Large intestine (tissue), 3 donors: ENCODE measurements around the gene AHCYL2. TPM values are rescaled to one million over a fixed set of nuclear protein-coding genes. Genes with fewer than 3 reads are reported as not detected.

Source experiments
- DNase-seq, 2 donors: peaks; one replicate each; pipeline versions ENCODE4 v3.0.0 to v3.0.0-alpha.2; 2013
- H3K27ac ChIP-seq: one replicate; pipeline ENCODE4 v1.5.1; 2013; ENCODE audit warnings: low read length
- H3K27me3 ChIP-seq: 2 replicates; pipeline ENCODE4 v1.6.1; 2013; ENCODE audit warnings: low read length; ENCODE audit not compliant: control insufficient read depth, insufficient read depth
- H3K36me3 ChIP-seq: 2 replicates; pipeline ENCODE4 v1.6.1; 2013; ENCODE audit warnings: low read length; ENCODE audit not compliant: control insufficient read depth, insufficient read depth
- H3K4me1 ChIP-seq: one replicate; pipeline ENCODE4 v1.6.1; 2013; ENCODE audit warnings: low read length; ENCODE audit not compliant: control insufficient read depth, insufficient read depth
- H3K4me3 ChIP-seq: one replicate; pipeline ENCODE4 v1.5.1; 2013; ENCODE audit warnings: low read length
- H3K9me3 ChIP-seq: one replicate; pipeline ENCODE4 v1.6.1; 2013; ENCODE audit warnings: mild to moderate bottlenecking, low read depth, low read length, moderate library complexity; ENCODE audit not compliant: control insufficient read depth
- WGBS: methylation state at CpG from one replicate; pipeline ENCODE4 v1.1.5; 2013; ENCODE audit warnings: low lambda C conversion rate; ENCODE audit not compliant: insufficient coverage; 5-methylcytosine and 5-hydroxymethylcytosine counted together
- polyA plus RNA-seq: library from polyadenylated mRNA; unstranded; fragments of 120-200 nt; gene quantifications from one replicate; pipeline ENCODE4 v1.2.1, GENCODE V29; 2013

AHCYL2 gene
- polyA plus RNA-seq, 1 donor, result 23.2 TPM

GRCh38 chr7:129422727-129423126 is 197.9 kb downstream of the AHCYL2 start:
- no peak for DNase-seq
- Histone ChIP-seq H3K4me1 (no peaks in the 10 kb centered on the region), H3K27me3 (no peaks in the 10 kb centered on the region), H3K27ac (no peak overlapping the region), H3K36me3 (peaks cover 30% of the 10 kb centered on the region), H3K4me3 (no peak overlapping the region), H3K9me3 (no peaks in the 10 kb centered on the region)
- WGBS, result 100% methylated on average over 1 of the region's 4 CpGs

GRCh38 chr7:129423700-129424410 is 199.0 kb downstream of the AHCYL2 start:
- H3K36me3 ChIP-seq, result peaks cover 33% of the 10 kb centered on the region
- DNase-seq, result peak in 1 of 2 donors; percentile 37

GRCh38 chr7:129426482-129426881 is 201.7 kb downstream of the AHCYL2 start:
- H3K4me3 ChIP-seq, result no peak overlapping the region

More at GRCh38 chr7:129423700-129424410, 199.0 kb downstream of the AHCYL2 start:
- no CpG with 5 or more reads among the region's 2 CpGs for WGBS
- H3K27ac ChIP-seq, result no peak overlapping the region
- no peaks in the 10 kb centered on the region for H3K27me3 ChIP-seq
- H3K9me3 ChIP-seq, result no peaks in the 10 kb centered on the region
- H3K4me1 ChIP-seq, result no peaks in the 10 kb centered on the region
- H3K4me3 ChIP-seq, result no peak overlapping the region

GRCh38 chr7:129427526-129428045 is 202.8 kb downstream of the AHCYL2 start:
- Histone ChIP-seq H3K27me3 (peaks cover 4% of the 10 kb centered on the region), H3K4me3 (no peak overlapping the region), H3K27ac (no peak overlapping the region), H3K36me3 (peaks cover 34% of the 10 kb centered on the region), H3K4me1 (no peaks in the 10 kb centered on the region), H3K9me3 (no peaks in the 10 kb centered on the region)
- WGBS, result 20% methylated on average over 1 of the region's 2 CpGs
- DNase-seq, result no peak

More at GRCh38 chr7:129426482-129426881, 201.7 kb downstream of the AHCYL2 start:
- no peak for DNase-seq
- H3K4me1 ChIP-seq, result no peaks in the 10 kb centered on the region
- H3K9me3 ChIP-seq, result no peaks in the 10 kb centered on the region
- no peaks in the 10 kb centered on the region for H3K27me3 ChIP-seq
- H3K27ac ChIP-seq, result no peak overlapping the region
- H3K36me3 ChIP-seq, result peaks cover 35% of the 10 kb centered on the region

GRCh38 chr7:129431911-129432643 is 207.2 kb downstream of the AHCYL2 start:
- Histone ChIP-seq H3K4me1 (no peaks in the 10 kb centered on the region), H3K36me3 (peaks cover 8% of the 10 kb centered on the region), H3K27ac (no peak overlapping the region), H3K4me3 (no peak overlapping the region), H3K9me3 (no peaks in the 10 kb centered on the region), H3K27me3 (peaks cover 35% of the 10 kb centered on the region)
- WGBS, result no CpG with 5 or more reads among the region's 8 CpGs
- no peak for DNase-seq

- peak; percentile 66 to 89 for DNase-seq
- peak within 1 kb of the TSS; percentile 52 for H3K4me3 ChIP-seq
- H3K27me3 ChIP-seq, result peaks cover 35% of the 10 kb centered on the region
- no peaks in the 10 kb centered on the region for H3K9me3 ChIP-seq
- 0% methylated on average over 2 of the region's 75 CpGs for WGBS
- no peak within 1 kb of the TSS for H3K27ac ChIP-seq
- H3K36me3 ChIP-seq, result no peaks in the 10 kb centered on the region
- no peaks in the 10 kb centered on the region for H3K4me1 ChIP-seq
These were observed 209.2 kb downstream of the AHCYL2 start, which contains the start of gene STRIP2 for GRCh38 chr7:129433847-129434674. Gene STRIP2 (plus strand): TSS chr7:129434432. CDS start chr7:129434473, 41 bp downstream.

GRCh38 chr7:129434675-129435318 is 210.0 kb downstream of the AHCYL2 start:
- Histone ChIP-seq H3K4me1 (no peaks in the 10 kb centered on the region), H3K36me3 (no peaks in the 10 kb centered on the region), H3K27me3 (peaks cover 35% of the 10 kb centered on the region), H3K27ac (no peak overlapping the region), H3K9me3 (no peaks in the 10 kb centered on the region), H3K4me3 (peak overlapping the region; percentile 52)
- WGBS, result no CpG with 5 or more reads among the region's 44 CpGs
- DNase-seq, result no peak

GRCh38 chr7:129435414-129435829 is 210.6 kb downstream of the AHCYL2 start:
- WGBS, result no CpG with 5 or more reads among the region's 2 CpGs
- no peak overlapping the region for H3K4me3 ChIP-seq

GRCh38 chr7:129436335-129436923 is 211.6 kb downstream of the AHCYL2 start:
- Histone ChIP-seq H3K4me3 (no peak overlapping the region), H3K27ac (no peak overlapping the region), H3K9me3 (no peaks in the 10 kb centered on the region), H3K27me3 (peaks cover 35% of the 10 kb centered on the region), H3K4me1 (no peaks in the 10 kb centered on the region), H3K36me3 (no peaks in the 10 kb centered on the region)
- no peak for DNase-seq
- no CpG with 5 or more reads among the region's 5 CpGs for WGBS

More at GRCh38 chr7:129435414-129435829, 210.6 kb downstream of the AHCYL2 start:
- H3K27ac ChIP-seq, result no peak overlapping the region
- no peaks in the 10 kb centered on the region for H3K36me3 ChIP-seq
- DNase-seq, result no peak
- no peaks in the 10 kb centered on the region for H3K4me1 ChIP-seq
- H3K27me3 ChIP-seq, result peaks cover 35% of the 10 kb centered on the region
- no peaks in the 10 kb centered on the region for H3K9me3 ChIP-seq
